Femur (tissue), 1 donor: ENCODE results near the gene LGALS4.
"Not testable (repeated sequence)": the region's sequence is repeated elsewhere in the genome, so short reads cannot be mapped to it uniquely, and the experiment has no call there.

Experiments
- DNase-seq: peaks from one replicate; pipeline ENCODE4 v3.0.0-alpha.2; 2017

Gene LGALS4

GRCh38 chr19:38766276-38767047 lies 46.3 kb downstream of the LGALS4 start:
- DNase-seq = no peak

GRCh38 chr19:38765214-38765613 lies 47.5 kb downstream of the LGALS4 start:
- DNase-seq = no peak

- DNase-seq = no peak
Measured at GRCh38 chr19:38763795-38764220, 48.9 kb downstream of the LGALS4 start.

GRCh38 chr19:38761884-38762389 lies 50.8 kb downstream of the LGALS4 start:
- DNase-seq = not testable (repeated sequence)

GRCh38 chr19:38760805-38761517 lies 51.8 kb downstream of the LGALS4 start:
- not testable (repeated sequence) for DNase-seq

GRCh38 chr19:38759590-38760003 lies 53.1 kb downstream of the LGALS4 start:
- no peak for DNase-seq

GRCh38 chr19:38754196-38754595 lies 58.5 kb downstream of the LGALS4 start:
- DNase-seq = not testable (repeated sequence)

GRCh38 chr19:38753783-38754182 lies 59.0 kb downstream of the LGALS4 start:
- DNase-seq = not testable (repeated sequence)
